Cortex of kidney (tissue), 1 donor: ENCODE data around the gene RALGDS.
"Not testable (repeated sequence)": the region's sequence is repeated elsewhere in the genome, so short reads cannot be mapped to it uniquely, and the experiment has no call there.

ENCODE experiments used
- DNase-seq: peaks from one replicate; lab custom pipeline; 2025; lab: John Stamatoyannopoulos, UW

The RALGDS gene

DNA sequence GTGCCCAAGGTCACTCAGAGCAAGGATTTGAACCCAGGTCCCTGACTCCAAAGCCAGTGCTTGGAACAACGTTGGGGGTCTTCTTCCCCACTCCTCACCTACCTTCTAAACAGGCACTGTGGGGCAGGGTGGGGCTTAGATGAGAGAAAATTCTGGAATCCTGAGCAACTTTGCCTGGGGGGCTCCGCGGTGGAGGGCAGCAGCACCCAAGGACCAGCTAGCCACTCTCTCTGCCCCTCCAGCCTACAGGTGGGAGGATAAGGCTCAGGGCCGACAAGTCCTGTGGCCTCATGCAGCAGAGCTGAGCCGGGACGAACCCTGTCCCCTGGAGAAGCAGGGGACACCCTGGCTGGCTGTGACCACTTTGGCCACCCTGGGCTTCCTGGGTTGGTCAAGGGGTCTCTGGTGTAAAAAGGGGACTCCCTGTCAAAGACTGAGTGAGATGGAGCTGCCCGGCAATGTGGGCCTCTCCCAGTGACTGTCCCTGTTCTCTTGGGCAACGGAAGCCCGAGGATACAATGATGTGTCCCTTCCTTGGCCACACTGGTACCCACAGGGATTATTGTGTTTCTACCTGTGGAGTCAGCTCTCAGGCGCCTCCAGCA lies 32.8 kb downstream of the RALGDS start:
- no peak for DNase-seq

DNA sequence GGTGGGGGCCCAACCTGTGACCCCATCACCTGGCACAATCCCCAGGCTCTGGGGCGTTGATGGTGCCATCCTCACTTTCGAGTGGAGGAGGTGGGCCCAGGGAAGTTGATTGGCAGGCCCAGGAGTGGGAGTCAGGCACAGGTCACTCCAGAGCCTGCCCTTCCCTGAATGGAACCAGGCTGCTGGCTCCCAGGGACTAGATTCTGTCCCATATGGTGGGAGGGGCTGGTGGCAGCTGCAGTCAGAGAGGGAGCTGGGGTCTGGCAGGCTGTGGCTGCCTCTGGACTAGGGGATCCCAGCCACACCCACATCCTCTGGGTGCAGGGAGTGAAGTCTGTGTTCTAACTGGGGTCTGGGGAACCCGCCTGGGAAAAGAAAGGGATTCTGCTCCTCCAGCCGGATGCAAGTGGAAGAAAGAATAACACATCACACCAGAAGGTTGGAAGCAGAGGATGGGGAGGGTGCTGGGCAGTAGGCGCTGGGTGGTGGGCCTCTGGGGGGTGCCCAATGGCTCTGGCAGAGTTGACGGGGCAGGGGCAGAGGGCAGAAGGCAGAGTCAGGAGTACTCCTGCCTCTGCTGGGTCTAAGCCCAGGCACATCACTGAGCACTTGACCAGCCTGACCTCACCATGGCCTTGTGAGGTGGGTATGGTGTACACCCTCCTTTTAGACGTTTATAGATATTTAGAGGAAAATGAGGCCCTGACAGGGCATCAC lies 33.5 kb downstream of the RALGDS start:
- no peak for DNase-seq

DNA sequence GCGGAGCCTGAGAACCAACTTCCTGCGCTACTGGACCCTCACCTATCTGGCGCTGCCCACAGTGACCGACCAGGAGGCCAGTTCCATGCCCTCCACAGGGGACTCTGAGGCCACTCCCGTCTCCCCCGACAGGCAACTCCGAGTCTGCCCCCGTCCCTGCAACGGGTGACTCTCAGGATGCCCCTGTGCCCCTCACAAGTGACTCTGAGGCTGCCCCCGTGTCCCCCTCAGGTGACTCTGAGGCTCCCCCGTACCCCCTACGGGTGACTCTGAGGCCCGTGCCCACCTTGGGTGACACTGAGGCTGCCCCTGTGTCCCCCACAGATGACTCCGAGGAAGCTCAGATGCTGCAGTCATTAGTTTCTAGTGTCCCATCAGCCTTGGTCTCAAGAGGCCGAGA lies 34.1 kb downstream of the RALGDS start:
- no peak for DNase-seq

DNA sequence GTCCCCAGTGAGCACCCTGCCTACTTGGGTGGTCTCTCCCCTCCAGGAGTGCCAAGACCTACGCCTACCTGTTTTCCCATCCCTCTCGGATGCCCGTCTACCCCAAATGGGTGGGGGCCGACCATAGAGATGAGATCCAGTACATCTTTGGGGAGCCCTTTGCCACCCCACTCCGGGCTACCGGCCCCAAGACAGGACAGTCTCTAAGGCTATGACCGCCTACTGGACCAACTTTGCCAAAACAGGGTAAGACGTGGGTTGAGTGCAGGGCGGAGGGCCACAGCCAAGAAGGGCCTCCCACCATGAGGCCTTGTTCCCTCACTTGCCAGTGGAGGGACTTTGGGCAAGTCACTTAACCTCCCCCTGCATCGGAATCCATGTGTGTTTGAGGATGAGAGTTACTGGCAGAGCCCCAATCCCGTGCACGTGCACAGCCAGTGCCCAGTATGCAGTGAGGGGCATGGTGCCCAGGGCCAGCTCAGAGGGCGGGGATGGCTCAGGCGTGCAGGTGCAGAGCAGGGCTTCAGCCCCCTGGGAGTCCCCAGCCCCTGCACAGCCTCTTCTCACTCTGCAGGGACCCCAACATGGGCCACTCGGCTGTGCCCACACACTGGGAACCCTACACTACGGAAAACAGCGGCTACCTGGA lies 34.7 kb downstream of the RALGDS start:
- DNase-seq, result not testable (repeated sequence)

DNA sequence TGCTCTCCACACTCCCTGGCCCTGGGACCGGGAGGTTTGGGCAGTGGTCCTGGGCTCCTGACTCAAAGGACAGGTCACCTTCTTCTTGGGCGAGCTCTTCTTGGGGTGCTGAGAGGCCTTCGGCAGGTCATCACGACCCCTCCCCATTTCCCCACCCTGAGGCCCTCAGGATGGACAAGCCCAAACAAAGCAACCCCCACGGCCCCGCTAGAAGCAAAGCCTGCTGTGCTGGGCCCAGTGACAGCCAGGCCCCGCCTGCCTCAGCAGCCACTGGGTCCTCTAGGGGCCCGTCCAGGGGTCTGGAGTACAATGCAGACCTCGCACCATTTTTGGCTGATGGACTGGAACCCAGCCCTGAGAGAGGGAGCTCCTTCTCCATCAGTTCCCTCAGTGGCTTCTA lies 37.4 kb downstream of the RALGDS start:
- DNase-seq, result not testable (repeated sequence)

DNA sequence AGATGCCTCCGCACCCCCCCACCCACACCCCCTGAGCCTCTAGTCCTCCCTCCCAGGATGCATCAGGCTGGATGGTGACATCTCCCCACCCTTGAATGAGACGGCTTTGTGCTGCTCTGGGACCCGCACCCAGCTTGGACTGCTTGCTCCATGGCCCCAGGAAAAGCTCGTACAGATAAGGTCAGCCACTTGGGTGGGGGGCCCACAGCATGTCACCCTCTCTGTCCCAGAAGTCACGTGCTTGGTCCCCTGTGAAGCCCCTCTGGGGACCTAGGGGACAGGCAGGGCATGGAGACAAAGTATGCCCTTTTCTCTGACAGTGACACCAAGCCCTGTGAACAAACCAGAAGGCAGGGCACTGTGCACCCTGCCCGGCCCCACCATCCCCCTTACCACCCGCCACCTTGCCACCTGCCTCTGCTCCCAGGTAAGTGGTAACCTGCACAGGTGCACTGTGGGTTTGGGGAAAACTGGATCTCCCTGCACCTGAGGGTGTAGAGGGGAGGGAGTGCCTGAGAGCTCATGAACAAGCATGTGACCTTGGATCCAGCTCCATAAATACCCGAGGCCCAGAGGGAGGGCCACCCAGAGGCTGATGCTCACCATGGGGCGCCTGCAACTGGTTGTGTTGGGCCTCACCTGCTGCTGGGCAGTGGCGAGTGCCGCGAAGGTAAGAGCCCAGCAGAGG lies 38.9 kb downstream of the RALGDS start:
- not testable (repeated sequence) for DNase-seq

DNA sequence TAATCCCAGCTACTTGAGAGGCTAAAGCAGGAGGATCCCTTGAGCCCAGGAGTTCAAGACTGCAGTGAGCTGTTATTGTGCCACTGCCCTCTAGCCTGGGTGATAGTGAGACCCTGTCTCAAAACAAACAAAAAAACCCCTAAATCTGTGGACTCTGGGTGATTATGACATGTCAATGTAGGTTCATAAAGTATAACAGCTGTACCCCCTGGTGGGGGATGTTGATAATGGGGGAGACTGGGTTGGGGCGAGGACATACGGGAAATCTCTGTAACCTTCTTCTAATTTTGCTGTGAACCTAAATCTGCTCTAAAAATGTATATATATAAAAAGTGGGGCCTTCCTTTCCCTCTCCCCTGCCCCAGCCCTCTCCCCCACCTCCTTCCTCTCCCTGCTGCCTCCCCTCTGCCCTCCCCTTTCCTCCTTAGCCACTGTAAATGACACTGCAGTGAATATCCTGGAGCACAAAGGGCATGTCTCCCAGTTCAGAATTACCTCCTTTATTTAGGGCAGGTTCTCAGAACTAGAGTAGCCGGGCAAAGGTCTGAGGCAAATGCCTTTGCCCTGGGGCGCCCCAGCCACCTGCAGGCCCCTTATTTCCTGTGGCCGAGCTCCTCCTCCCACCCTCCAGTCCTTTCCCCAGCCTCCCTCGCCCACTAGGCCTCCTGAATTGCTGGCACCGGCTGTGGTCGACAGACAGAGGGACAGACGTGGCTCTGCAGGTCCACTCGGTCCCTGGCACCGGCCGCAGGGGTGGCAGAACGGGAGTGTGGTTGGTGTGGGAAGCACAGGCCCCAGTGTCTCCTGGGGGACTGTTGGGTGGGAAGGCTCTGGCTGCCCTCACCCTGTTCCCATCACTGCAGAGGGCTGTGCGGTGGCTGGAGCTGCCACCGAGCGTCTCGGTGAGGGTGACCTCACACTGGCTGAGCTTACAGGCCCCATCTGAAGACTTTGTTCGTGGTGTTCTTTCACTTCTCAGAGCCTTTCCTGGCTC lies 40.0 kb downstream of the RALGDS start:
- DNase-seq, result not testable (repeated sequence)

DNA sequence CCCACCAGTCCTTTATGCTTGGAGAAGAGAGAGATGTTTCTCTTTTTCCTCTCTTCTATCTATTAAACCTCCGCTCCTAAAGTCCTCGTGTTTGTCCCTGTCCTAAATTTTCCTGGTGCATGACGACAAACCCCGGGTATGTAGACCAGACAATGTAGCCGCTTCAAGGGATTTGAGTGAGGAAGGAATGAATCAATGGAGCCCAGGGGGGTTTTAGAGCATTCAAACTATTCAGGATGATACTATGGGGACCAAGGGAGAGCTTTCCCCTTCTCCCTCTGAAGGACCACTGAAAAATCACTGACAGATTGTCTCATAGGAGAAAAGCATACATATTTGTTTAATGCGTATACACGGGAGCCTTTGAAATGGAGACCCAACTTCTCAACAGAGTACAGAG lies 40.9 kb downstream of the RALGDS start:
- no peak for DNase-seq

DNA sequence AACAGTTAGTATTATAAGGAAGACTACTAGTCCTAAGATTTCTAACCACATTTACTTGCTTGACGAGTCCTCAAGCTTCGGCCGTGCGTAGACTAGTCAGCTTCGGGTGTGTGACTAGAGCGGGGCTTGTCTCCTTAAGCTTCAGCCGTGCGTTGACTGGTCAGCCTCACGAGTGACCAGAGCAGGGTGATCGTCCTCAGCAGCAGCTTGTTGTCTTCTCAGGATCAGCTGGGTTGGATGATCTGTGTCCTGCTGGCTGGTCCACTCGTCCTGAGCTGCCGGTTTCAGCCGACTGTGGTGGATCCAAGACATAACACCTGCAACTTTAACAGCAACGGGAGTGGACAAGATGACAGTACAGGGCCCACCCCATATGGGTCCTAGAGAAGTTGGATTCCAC lies 42.6 kb downstream of the RALGDS start:
- DNase-seq, result no peak

DNA sequence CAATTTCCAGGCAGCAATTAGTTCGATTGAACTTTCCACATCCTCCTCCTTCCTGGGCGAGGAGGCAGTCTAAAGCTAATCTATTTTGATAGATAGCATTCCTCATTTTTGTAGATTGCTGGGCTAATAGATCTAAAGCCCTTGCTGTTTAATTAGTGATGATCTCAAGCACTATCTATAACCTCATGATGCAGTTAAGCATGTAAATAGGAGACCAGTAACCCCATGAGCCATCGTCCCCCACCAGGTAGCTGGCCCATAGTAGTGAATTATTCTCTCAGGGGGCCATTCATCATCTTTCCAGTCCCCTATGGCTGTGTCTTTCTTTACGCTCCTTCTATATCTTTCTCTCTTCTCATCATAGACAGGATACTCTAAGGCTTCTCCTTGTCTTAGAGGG lies 44.3 kb downstream of the RALGDS start:
- no peak for DNase-seq

DNA sequence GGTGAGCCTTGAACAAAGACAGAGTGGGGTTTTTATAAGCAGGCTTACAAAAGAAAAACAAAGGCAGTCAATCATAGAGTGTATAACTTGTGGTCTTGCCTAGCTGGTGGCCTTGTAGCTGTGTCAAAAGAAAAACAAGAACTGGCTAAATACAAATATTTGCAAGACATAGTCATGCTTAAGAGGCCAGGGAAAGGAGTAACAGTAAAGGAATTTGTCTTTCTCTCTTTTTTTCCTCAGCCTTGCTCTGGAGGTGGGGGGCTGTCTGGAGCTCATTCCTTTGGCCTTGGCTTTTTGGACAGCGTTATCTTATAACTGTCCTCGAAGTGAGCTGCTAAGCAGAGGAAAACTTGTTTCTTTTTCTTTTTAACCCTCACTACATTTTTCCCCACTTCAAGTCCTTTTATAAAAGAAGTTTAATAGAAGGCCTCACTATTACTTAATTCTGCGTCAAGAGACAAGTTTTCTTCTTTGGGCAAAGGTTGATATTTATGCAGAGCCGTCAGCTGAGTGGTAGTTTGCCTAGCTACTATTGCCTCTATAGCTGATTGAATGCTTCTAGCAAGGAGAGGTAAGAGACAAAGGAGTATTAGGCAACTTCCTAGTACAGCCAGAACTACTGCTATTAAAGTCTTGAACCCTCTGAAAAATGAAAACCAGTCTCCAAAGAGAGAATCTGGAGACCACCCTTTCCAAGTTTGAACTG lies 45.0 kb downstream of the RALGDS start:
- DNase-seq, result no peak

DNA sequence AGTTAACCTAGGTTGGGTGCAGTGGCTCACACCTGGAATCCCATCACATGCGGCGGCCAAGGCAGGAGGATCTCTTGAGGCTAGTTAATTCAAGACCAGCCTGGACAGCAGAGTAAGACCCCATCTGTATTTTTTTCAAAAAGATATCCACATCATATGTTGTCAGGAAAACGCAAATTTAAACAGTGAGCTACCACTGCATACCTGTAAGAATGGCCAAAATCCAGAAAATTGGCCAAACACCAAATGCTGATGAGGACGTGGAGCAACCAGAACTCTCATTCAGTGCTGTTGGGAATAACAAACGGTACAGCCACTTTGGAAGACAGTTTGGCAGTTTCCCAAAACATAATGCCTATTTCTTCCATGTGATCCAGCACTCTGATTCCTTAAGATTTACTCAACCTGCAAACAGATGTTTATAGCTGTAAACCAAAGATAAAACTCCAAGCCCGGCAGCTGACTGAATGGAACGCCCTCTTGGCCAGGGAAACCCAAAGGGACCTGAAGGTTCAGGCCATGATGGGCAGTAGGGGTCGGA lies 46.9 kb downstream of the RALGDS start:
- DNase-seq, result no peak

DNA sequence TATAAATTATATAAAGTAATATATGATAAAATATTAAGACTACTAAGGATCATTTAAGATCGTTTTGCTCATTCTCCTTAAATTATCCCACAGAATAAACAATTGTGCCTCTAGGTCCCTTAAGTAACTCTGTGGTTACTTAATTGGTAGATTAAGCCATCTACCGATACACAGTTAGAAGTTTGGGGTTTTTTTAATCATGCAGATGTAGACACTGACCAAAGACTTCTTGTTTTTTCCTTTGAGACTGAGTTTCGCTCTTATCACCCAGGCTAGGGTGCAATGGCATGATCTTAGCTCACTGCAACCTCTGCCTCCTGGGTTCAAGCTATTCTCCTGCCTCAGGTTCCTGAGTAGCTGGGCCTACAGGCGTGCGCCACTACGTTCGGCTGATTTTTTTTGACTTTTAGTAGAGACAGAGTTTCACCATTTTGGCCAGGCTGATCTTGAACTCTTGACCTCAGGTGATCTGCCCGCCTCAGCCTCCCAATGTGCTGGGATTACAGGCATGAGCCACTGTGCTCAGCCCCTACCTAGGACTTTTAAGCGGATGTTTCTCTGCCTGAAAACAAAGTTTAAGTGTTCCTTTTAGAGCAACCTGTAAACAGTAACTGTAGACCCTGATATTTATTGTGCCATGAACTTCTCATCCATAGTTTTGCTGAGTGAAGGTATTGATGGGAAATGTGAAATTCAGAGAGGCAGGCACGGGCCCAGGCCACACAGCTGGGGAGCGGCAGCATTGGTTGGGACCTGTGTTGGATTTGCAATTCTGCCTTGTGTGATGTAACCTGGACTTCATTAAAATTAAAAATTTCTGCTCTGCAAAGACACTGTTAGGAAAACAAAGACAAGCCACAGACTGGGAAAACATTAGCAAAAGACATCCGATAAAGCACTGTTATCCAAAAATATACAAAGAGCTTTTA lies 47.7 kb downstream of the RALGDS start:
- no peak for DNase-seq

DNA sequence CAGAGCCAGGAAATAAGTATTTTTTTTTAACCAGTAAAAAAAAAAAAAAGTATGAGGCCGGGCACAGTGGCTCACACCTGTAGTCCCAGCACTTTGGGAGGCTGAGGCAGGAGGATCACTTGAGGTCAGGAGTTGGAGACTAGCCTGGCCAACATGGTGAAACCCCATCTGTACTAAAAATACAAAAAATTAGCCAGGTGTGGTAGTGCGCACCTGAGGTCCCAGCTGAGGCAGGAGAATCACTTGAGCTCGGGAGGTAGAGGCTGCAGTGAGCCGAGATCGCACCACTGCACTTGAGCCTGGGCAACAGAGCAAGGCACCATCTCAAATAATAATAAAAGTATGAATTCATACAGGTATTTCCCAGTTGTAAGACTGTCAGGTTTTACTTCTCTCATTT lies 48.8 kb downstream of the RALGDS start:
- not testable (repeated sequence) for DNase-seq

DNA sequence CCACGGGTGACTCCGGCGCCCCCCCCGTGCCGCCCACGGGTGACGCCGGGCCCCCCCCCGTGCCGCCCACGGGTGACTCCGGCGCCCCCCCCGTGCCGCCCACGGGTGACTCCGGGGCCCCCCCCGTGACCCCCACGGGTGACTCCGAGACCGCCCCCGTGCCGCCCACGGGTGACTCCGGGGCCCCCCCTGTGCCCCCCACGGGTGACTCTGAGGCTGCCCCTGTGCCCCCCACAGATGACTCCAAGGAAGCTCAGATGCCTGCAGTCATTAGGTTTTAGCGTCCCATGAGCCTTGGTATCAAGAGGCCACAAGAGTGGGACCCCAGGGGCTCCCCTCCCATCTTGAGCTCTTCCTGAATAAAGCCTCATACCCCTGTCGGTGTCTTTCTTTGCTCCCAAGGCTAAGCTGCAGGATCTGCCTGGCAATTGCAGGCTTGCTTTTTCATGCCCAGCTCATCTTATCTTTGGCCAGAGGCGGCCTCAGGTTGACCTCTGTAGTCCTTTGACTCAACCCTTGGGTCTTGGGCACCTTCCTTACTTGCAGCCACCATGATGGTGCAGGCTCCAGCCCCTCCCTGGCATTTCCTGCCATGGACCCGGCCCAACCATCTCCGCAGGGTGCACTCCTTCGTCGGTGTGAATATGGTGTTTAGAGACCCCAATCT lies 49.4 kb downstream of the RALGDS start:
- DNase-seq, result no peak

DNA sequence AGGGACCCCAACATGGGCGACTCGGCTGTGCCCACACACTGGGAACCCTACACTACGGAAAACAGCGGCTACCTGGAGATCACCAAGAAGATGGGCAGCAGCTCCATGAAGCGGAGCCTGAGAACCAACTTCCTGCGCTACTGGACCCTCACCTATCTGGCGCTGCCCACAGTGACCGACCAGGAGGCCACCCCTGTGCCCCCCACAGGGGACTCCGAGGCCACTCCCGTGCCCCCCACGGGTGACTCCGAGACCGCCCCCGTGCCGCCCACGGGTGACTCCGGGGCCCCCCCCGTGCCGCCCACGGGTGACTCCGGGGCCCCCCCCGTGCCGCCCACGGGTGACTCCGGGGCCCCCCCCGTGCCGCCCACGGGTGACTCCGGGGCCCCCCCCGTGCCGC lies 50.1 kb downstream of the RALGDS start:
- DNase-seq, result not testable (repeated sequence)

DNA sequence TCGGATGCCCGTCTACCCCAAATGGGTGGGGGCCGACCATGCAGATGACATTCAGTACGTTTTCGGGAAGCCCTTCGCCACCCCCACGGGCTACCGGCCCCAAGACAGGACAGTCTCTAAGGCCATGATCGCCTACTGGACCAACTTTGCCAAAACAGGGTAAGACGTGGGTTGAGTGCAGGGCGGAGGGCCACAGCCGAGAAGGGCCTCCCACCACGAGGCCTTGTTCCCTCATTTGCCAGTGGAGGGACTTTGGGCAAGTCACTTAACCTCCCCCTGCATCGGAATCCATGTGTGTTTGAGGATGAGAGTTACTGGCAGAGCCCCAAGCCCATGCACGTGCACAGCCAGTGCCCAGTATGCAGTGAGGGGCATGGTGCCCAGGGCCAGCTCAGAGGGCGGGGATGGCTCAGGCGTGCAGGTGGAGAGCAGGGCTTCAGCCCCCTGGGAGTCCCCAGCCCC lies 50.5 kb downstream of the RALGDS start:
- DNase-seq, result not testable (repeated sequence)

DNA sequence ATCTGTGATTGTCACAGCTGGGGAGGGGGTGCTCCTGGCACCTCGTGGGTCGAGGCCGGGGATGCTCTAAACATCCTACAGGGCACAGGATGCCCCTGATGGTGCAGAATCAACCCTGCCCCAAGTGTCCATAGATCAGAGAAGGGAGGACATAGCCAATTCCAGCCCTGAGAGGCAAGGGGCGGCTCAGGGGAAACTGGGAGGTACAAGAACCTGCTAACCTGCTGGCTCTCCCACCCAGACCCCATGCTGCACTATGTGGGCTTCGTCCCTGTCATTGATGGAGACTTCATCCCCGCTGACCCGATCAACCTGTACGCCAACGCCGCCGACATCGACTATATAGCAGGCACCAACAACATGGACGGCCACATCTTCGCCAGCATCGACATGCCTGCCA lies 52.6 kb downstream of the RALGDS start:
- not testable (repeated sequence) for DNase-seq

DNA sequence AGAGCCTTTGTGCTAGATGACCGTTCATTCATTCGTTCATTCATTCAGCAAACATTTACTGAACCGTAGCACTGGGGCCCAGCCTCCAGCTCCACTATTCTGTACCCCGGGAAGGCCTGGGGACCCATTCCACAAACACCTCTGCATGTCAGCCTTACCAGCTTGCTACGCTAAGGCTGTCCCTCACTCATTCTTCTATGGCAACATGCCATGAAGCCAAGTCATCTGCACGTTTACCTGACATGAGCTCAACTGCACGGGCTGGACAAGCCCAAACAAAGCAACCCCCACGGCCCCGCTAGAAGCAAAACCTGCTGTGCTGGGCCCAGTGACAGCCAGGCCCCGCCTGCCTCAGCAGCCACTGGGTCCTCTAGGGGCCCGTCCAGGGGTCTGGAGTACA lies 53.2 kb downstream of the RALGDS start:
- no peak for DNase-seq
